Pancreas (tissue), 10 donors: ENCODE data around the gene TRPM3. TPM values are rescaled to one million over a fixed set of nuclear protein-coding genes. Genes with fewer than 3 reads are reported as not detected.

Experiments
- ATAC-seq, 4 donors: fragments of 200-7000 bp; cut with Tn5 transposase; one replicate each; pipeline versions ENCODE4 v1.8.0 to v1.9.1; 2020; ENCODE audit warnings: mild to moderate bottlenecking in 4 of 4, moderate library complexity in 4 of 4
- DNase-seq, 6 donors: peaks; one replicate each; pipeline ENCODE4 v3.0.0-alpha.2; 2020
- FAIRE-seq: peaks from 2 replicates; lab custom pipeline; 2012; peaks lifted over from hg19 to GRCh38; lab: Jason Lieb, UNC
- H3K27ac ChIP-seq, 4 donors: fragments of 200-600 bp; sonication (generic); 1 replicate in 3 of 4; 2 replicates in 1 of 4; pipeline versions ENCODE4 v1.5.0 to v1.8.0; 2020
- H3K27me3 ChIP-seq, 4 donors: fragments of 200-600 bp; one replicate each; pipeline ENCODE4 v1.8.0; 2021
- H3K36me3 ChIP-seq, 3 donors: fragments of 200-600 bp; sonication (generic) in 1 of 3; one replicate each; pipeline versions ENCODE4 v1.5.0 to v1.8.0; 2020 to 2021
- H3K4me1 ChIP-seq, 3 donors: fragments of 200-600 bp; one replicate each; pipeline ENCODE4 v1.8.0; 2021
- H3K4me3 ChIP-seq, 4 donors: fragments of 200-600 bp; sonication (generic) in 2 of 4; one replicate each; pipeline versions ENCODE4 v1.5.0 to v1.8.0; 2020 to 2021
- H3K9me3 ChIP-seq, 4 donors: fragments of 200-600 bp; one replicate each; pipeline ENCODE4 v1.8.0; 2021
- WGBS, 2 donors: extraction: QIAGEN DNeasy Blood & Tissue Kit; methylation state at CpG; one replicate each; pipeline ENCODE4 v1.1.7; 2013; 5-methylcytosine and 5-hydroxymethylcytosine counted together
- intact Hi-C, 3 donors: fragments of 100-400 bp; cut with DNase I; formaldehyde crosslinking; loops; one replicate each; pipeline versions ENCODE4 v1.11.1 to v1.14.2; 2022
- microRNA-seq, 2 donors: library from miRNA; unstranded; fragments of <30 nt; microRNA quantifications; one replicate each; pipeline versions ENCODE4 to v1.1.0, GENCODE V29; 2019 to 2020
- polyA plus RNA-seq, 2 donors: library from polyadenylated mRNA; stranded (reverse); fragments of 200-250 nt; gene quantifications; one replicate each; pipeline ENCODE4 v1.2.3, GENCODE V29; 2013
- total RNA-seq, 6 donors: library from RNA; stranded (reverse); fragmentation: NEBNext Ultra II Directional in 4 of 6; extraction: Animal tissue kit (Norgen Biotek cat#: 25700) in 4 of 6; gene quantifications; one replicate each; pipeline versions ENCODE4 v1.2.1 to v1.2.4, GENCODE V29; 2021 to 2023
- TF ChIP-seq, protein P1 (sequence below), 4 donors: fragments of 200-600 bp; sonication (generic) in 3 of 4; IDR thresholded peaks; one replicate each; pipeline versions ENCODE4 v1.5.0 to v1.8.0; 2021; ENCODE audit warnings: antibody characterized with exemption in 4 of 4
- donor health status: healthy with polysubstance abuse.
- donor health status: DM: no; HTN: no; CAD: no; lungs with moderate emphysema.
- donor health status: DM: no; HTN: no; CAD: no.
- donor health status: control.
- donor health status: control.
- donor health status: Bipolar disorder and iron deficiency.
- donor health status: DM: yes; HTN: yes; CAD: no.
- donor health status: DM: no; HTN: no; CAD: no.
- donor health status: DM: no; HTN: no; CAD: no.
- donor health status: DM: yes; HTN: yes; CAD: no.

The TRPM3 gene
- total and polyA plus RNA-seq, 8 donors: 0.22 to 1.9 (median 0.76) TPM

DNA sequence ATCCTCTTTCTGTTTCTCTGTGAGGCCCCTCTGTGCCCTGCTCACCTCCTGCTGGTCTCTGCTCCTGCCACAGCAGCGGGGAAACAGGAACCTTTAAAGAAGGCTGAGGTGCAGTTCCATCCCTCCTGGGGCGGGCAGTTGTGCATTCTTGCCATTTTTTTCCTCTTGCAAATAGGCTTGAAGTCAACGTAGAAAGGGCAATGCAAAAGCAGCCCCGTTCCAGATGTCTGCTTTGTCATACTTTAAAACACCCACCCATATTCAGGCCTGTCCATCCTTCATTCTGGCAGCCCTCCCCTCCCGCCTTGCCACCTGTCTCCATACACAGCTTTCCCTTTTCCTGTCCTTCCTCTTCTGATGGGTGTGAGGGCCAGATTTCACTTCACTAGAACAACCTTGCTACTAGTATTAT, 641.5 kb downstream of the TRPM3 start:
- H3K36me3 ChIP-seq: no peaks in the 10 kb centered on the region
- intact Hi-C loops: loop anchor here in 2 of 3 donors (5.0 to 10.0 kb wide), 2 partner anchors 63 to 125 kb away; no protein-coding TSS in a partner anchor
- ATAC-seq: peak; percentile 11 to 24 (median 20)
- H3K27ac ChIP-seq: peak overlapping the region; percentile 89 to 93 (median 90)
- H3K4me1 ChIP-seq: peaks cover 52 to 67% (median 65%) of the 10 kb centered on the region in 3 donors
- H3K4me3 ChIP-seq: peak overlapping the region in 1 of 4 donors; percentile 6
- H3K27me3 ChIP-seq: no peaks in the 10 kb centered on the region
- no peaks in the 10 kb centered on the region for H3K9me3 ChIP-seq
- no peak for FAIRE-seq
- 25 to 41% methylated on average over 5 of the region's 5 CpGs for WGBS, 2 donors
- peak in 2 of 6 donors; percentile 30 to 42 for DNase-seq
- TF ChIP-seq, protein P1, sequence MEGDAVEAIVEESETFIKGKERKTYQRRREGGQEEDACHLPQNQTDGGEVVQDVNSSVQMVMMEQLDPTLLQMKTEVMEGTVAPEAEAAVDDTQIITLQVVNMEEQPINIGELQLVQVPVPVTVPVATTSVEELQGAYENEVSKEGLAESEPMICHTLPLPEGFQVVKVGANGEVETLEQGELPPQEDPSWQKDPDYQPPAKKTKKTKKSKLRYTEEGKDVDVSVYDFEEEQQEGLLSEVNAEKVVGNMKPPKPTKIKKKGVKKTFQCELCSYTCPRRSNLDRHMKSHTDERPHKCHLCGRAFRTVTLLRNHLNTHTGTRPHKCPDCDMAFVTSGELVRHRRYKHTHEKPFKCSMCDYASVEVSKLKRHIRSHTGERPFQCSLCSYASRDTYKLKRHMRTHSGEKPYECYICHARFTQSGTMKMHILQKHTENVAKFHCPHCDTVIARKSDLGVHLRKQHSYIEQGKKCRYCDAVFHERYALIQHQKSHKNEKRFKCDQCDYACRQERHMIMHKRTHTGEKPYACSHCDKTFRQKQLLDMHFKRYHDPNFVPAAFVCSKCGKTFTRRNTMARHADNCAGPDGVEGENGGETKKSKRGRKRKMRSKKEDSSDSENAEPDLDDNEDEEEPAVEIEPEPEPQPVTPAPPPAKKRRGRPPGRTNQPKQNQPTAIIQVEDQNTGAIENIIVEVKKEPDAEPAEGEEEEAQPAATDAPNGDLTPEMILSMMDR (IDR thresholded peaks at IDR 0.05): no peak

Small RNA genes within 50 kb of the gene (microRNA-seq; reads per million reads assigned to microRNA genes)
- gene MIR204: 116 to 310 reads per million in 2 donors
